Lower leg skin (tissue), 3 donors: ENCODE measurements around the gene OTULIN.

Experiments used
- CTCF ChIP-seq, 3 donors: fragments of 450-650 bp; IDR thresholded peaks; one replicate each; pipeline ENCODE4 v1.5.1; 2016; ENCODE audit warnings: antibody characterized with exemption in 3 of 3, mild to moderate bottlenecking in 3 of 3, moderate library complexity in 2 of 3
- POLR2A ChIP-seq, 2 donors: fragments of 450-650 bp; IDR thresholded peaks; one replicate each; pipeline ENCODE4 v1.6.1; 2016 to 2017; ENCODE audit warnings: antibody characterized with exemption in 2 of 2, mild to moderate bottlenecking in 1 of 2, moderate library complexity in 1 of 2

- TF ChIP-seq CTCF (IDR thresholded peaks at IDR 0.05) (no peak), POLR2A (IDR thresholded peaks at IDR 0.05) (no peak)
Observed at GRCh38 chr5:14668181-14668591, 3.7 kb downstream of the OTULIN start.
